ENCODE results near the gene JAG1. TPM values are rescaled to one million over a fixed set of nuclear protein-coding genes. Genes with fewer than 3 reads are reported as not detected.
A peak's percentile ranks its signal among the peaks of the same experiment; 100 is the strongest.

Gene JAG1
- total RNA-seq, 4 donors from 2014 or later: 133 to 367 (median 191) TPM

GRCh38 chr20:10680571-10680970 is 6.8 kb upstream of the JAG1 start:
- DNase-seq (ENCODE audit: low spot score in 2 of 2): no peak
- Histone ChIP-seq H3K27ac (no peak overlapping the region), H3K27me3 (no peaks in the 10 kb centered on the region), H3K9me3 (no peaks in the 10 kb centered on the region), H3K36me3 (no peaks in the 10 kb centered on the region), H3K4me3 (no peak overlapping the region), H3K4me1 (peaks cover under 1% of the 10 kb centered on the region)
- TF ChIP-seq EP300 (IDR thresholded peaks at IDR 0.05) (no peak), POLR2AphosphoS5 (IDR thresholded peaks at IDR 0.05) (no peak)
- WGBS: 82% methylated on average over 4 of the region's 4 CpGs

- Histone ChIP-seq H3K27ac (no peak overlapping the region), H3K4me3 (no peak overlapping the region), H3K9me3 (no peaks in the 10 kb centered on the region), H3K36me3 (no peaks in the 10 kb centered on the region), H3K27me3 (no peaks in the 10 kb centered on the region), H3K4me1 (peaks cover 11% of the 10 kb centered on the region)
- DNase-seq (ENCODE audit: low spot score in 2 of 2): no peak
- WGBS: 50% methylated on average over 4 of the region's 4 CpGs
- no peak for TF ChIP-seq EP300 (IDR thresholded peaks at IDR 0.05)
- no peak for TF ChIP-seq CTCF (IDR thresholded peaks at IDR 0.05)
- no peak for TF ChIP-seq POLR2AphosphoS5 (IDR thresholded peaks at IDR 0.05)
- no peak for TF ChIP-seq POLR2A (IDR thresholded peaks at IDR 0.05)
Observed at GRCh38 chr20:10679269-10679668, 5.5 kb upstream of the JAG1 start.

GRCh38 chr20:10676518-10676917 is 2.7 kb upstream of the JAG1 start:
- Histone ChIP-seq H3K4me1 (peaks cover 15% of the 10 kb centered on the region), H3K36me3 (no peaks in the 10 kb centered on the region), H3K27ac (no peak overlapping the region), H3K4me3 (no peak overlapping the region), H3K9me3 (no peaks in the 10 kb centered on the region), H3K27me3 (no peaks in the 10 kb centered on the region)
- no peak for DNase-seq (ENCODE audit: low spot score in 2 of 2)
- WGBS: 55% methylated on average over 3 of the region's 3 CpGs
- no peak for TF ChIP-seq EP300 (IDR thresholded peaks at IDR 0.05)
- no peak for TF ChIP-seq POLR2A (IDR thresholded peaks at IDR 0.05)
- TF ChIP-seq POLR2AphosphoS5 (IDR thresholded peaks at IDR 0.05): no peak
- no peak for TF ChIP-seq CTCF (IDR thresholded peaks at IDR 0.05)

- no peak for DNase-seq (ENCODE audit: low spot score in 2 of 2)
- H3K4me1 ChIP-seq: peaks cover 25% of the 10 kb centered on the region
- H3K27me3 ChIP-seq: no peaks in the 10 kb centered on the region
- no peak for TF ChIP-seq CTCF (IDR thresholded peaks at IDR 0.05)
- no peak for TF ChIP-seq POLR2A (IDR thresholded peaks at IDR 0.05)
- TF ChIP-seq EP300 (IDR thresholded peaks at IDR 0.05): no peak
- no peak for TF ChIP-seq POLR2AphosphoS5 (IDR thresholded peaks at IDR 0.05)
- H3K4me3 ChIP-seq: peak overlapping the region; percentile 88
- peak overlapping the region; percentile 100 for H3K27ac ChIP-seq
- H3K36me3 ChIP-seq: no peaks in the 10 kb centered on the region
- WGBS: 83% methylated on average over 4 of the region's 4 CpGs
- no peaks in the 10 kb centered on the region for H3K9me3 ChIP-seq
Observed at GRCh38 chr20:10675450-10675848, 1.6 kb upstream of the JAG1 start.

- H3K4me3 ChIP-seq: peak overlapping the region; percentile 88
- 8% methylated on average over 8 of the region's 38 CpGs for WGBS
- DNase-seq (ENCODE audit: low spot score in 2 of 2): peak; percentile 89 to 92
- H3K27me3 ChIP-seq: no peaks in the 10 kb centered on the region
- no peaks in the 10 kb centered on the region for H3K36me3 ChIP-seq
- TF ChIP-seq CTCF (IDR thresholded peaks at IDR 0.05) (peak; percentile 77 to 91), POLR2AphosphoS5 (IDR thresholded peaks at IDR 0.05) (peak in 1 of 3 donors; percentile 18), EP300 (IDR thresholded peaks at IDR 0.05) (no peak), POLR2A (IDR thresholded peaks at IDR 0.05) (no peak)
- H3K27ac ChIP-seq: peak overlapping the region; percentile 100
- H3K4me1 ChIP-seq: peaks cover 30% of the 10 kb centered on the region
- H3K9me3 ChIP-seq: no peaks in the 10 kb centered on the region
Observed at GRCh38 chr20:10674684-10675449, 1.1 kb upstream of the JAG1 start.

All from suprapubic skin (tissue), 4 donors.